GM12892 (cell line): Measurements from ENCODE around the gene BCAR1.

Experiments
- POLR2A ChIP-seq: IDR thresholded peaks from 2 replicates; pipeline ENCODE4 v1.6.1; 2011; ENCODE audit warnings: low read depth, low read length, control low read depth
- TAF1 ChIP-seq: IDR thresholded peaks from 2 replicates; pipeline ENCODE4 v1.6.1; 2011; ENCODE audit warnings: low read depth, mild to moderate bottlenecking, control low read depth, low read length, borderline replicate concordance

DNA sequence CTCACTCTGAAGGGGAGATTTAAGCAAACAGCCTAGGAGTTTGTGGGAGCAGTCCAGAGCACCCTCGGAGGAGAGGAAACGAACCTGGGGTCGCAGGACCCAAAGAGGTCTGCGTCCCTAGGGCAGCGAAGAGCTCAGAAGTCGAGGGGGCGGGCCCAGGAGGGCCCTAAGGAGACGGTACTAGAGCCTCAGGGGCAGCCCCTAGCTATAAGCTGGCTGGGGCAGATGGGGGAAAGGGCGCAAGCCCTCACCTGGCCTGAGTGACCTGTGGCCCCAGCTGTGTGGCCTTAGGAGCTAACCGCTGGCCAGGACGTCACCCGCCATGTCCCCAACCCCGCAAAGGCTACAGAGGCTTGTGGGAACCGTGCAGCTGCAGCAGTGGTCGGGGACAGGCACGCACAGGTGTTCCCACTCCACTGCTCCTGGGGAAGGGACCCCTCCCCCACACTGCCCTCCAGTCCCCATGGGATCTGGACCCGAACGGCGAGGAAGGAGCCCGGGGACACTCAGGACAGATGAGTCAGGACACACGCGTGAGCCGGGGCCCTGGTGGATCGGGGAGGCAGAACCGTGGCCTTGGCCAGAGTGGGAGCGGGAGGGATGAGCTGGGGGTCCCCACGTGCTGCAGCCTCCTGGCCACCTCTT lies 42.4 kb downstream of the BCAR1 start:
- no peak for TF ChIP-seq POLR2A
- no peak for TF ChIP-seq TAF1
